CD4-positive, alpha-beta T cell (primary cell): Measurements from ENCODE around the gene TCHP. TPM values are rescaled to one million over a fixed set of nuclear protein-coding genes. Genes with fewer than 3 reads are reported as not detected.

Experiments
- ATAC-seq: fragments of 200-7000 bp; cut with Tn5 transposase; one replicate; pipeline ENCODE4 v1.10.0; 2022; ENCODE audit warnings: mild to moderate bottlenecking; ENCODE audit not compliant: poor library complexity
- CTCF ChIA-PET: fragments of 350-600 bp; sonication (Branson Sonifier 250); formaldehyde crosslinking; loops from one replicate; lab custom pipeline; 2021; ENCODE audit warnings: antibody characterized with exemption, inconsistent platforms; lab: Charles Lee
- POLR2A ChIA-PET: fragments of 350-600 bp; sonication (Branson Sonifier 250); formaldehyde crosslinking; loops from one replicate; lab custom pipeline; 2021; ENCODE audit warnings: antibody characterized with exemption, inconsistent platforms; lab: Charles Lee
- DNase-seq, 14 experiments: peaks; one replicate each; pipeline ENCODE4 v3.0.0-alpha.2; 2013 to 2020; ENCODE audit warnings: mixed read lengths in 2 of 14
- H3K27ac ChIP-seq, 2 donors: one replicate each; pipeline versions ENCODE4 v1.5.1 to v1.7.0; 2013; ENCODE audit warnings: low read length in 2 of 2, low read depth in 1 of 2, mild to moderate bottlenecking in 1 of 2
- H3K27me3 ChIP-seq, 2 experiments: 1 replicate in 1 of 2; 2 replicates in 1 of 2; pipeline versions ENCODE4 v1.6.1 to v1.7.0; 2013; ENCODE audit warnings: low read length in 2 of 2, control low read depth in 1 of 2, mild to moderate bottlenecking in 1 of 2, moderate library complexity in 1 of 2; ENCODE audit not compliant: insufficient read depth in 2 of 2, control insufficient read depth in 1 of 2
- H3K36me3 ChIP-seq: one replicate; pipeline ENCODE4 v1.6.1; 2013; ENCODE audit warnings: low read length, control low read depth; ENCODE audit not compliant: insufficient read depth
- H3K4me1 ChIP-seq: one replicate; pipeline ENCODE4 v1.6.1; 2013; ENCODE audit warnings: low read length, control low read depth; ENCODE audit not compliant: insufficient read depth
- H3K4me3 ChIP-seq: one replicate; pipeline ENCODE4 v1.5.1; 2013; ENCODE audit warnings: mild to moderate bottlenecking, low read length, moderate library complexity
- H3K9me3 ChIP-seq, 2 experiments: 1 replicate in 1 of 2; 2 replicates in 1 of 2; pipeline versions ENCODE4 v1.6.1 to v1.7.0; 2013; ENCODE audit warnings: low read length in 2 of 2, mild to moderate bottlenecking in 2 of 2, control low read depth in 1 of 2, moderate library complexity in 1 of 2; ENCODE audit not compliant: control insufficient read depth in 1 of 2, insufficient read depth in 1 of 2
- H3K27ac Mint-ChIP-seq: one replicate; pipeline ENCODE4 v1.8.0; 2020; ENCODE audit warnings: mixed read lengths
- H3K27me3 Mint-ChIP-seq: one replicate; pipeline ENCODE4 v1.8.0; 2021; ENCODE audit warnings: mixed read lengths
- H3K36me3 Mint-ChIP-seq: one replicate; pipeline ENCODE4 v1.8.0; 2021; ENCODE audit warnings: low read depth, mixed read lengths
- H3K4me1 Mint-ChIP-seq: one replicate; pipeline ENCODE4 v1.8.0; 2021; ENCODE audit warnings: low read depth, mixed read lengths
- H3K4me3 Mint-ChIP-seq: one replicate; pipeline ENCODE4 v1.8.0; 2020; ENCODE audit warnings: mild to moderate bottlenecking, mixed read lengths
- H3K9me3 Mint-ChIP-seq: one replicate; pipeline ENCODE4 v1.8.0; 2020; ENCODE audit warnings: mixed read lengths
- intact Hi-C, 2 experiments: fragments of 100-400 bp; cut with DNase I in 1 of 2; cut with micrococcal nuclease in 1 of 2; formaldehyde crosslinking; loops; one replicate each; pipeline versions ENCODE4 v1.15.1 to v1.9.0; 2023 to 2025; cut with DNase I, micrococcal nuclease
- total RNA-seq, 174 experiments: library from RNA in 2 of 174; stranded (reverse) in 2 of 174; gene quantifications; one replicate each; pipeline ENCODE4 v1.2.3 and lab custom pipeline; 2021 to 2026
- TF ChIP-seq, protein P1 (sequence below): fragments of 200-600 bp; IDR thresholded peaks from one replicate; pipeline ENCODE4 v1.8.0; 2022; ENCODE audit warnings: antibody characterized with exemption, mild to moderate bottlenecking

TCHP gene
- total RNA-seq, 2 experiments from 2014 or later, result 13.2 to 13.6 TPM

DNA sequence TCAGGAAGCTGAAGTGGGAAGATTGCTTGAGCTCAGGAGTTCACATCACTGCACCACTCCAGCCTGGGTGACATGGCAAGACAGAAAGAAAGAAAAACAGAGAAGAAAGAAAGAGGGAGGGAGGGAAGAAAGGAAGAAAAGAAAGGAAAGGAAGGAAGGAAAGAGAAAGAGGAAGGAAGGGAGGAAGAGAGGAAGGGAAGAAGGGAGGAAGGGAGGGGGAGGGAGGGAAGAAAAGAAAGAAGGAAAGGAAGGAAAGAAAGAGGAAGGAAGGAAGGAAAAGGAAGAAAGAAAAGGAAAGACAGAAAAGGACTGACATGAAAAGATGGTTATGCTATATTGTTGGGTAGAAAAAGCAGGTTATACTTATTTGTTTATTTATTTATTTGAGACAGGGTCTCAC, 23.7 kb upstream of the TCHP start:
- Histone ChIP-seq H3K36me3 (peaks cover 10% of the 10 kb centered on the region), H3K27ac (no peak overlapping the region), H3K4me1 (peaks cover 35% of the 10 kb centered on the region), H3K4me3 (no peak overlapping the region), H3K27me3 (no peaks in the 10 kb centered on the region), H3K9me3 (no peaks in the 10 kb centered on the region)
- ChIA-PET CTCF (interaction anchor here (0.5 to 1.3 kb wide), 3 partner anchors 23 to 388 kb away, joined by 3 to 4 read pairs (median 4); no protein-coding TSS in a partner anchor), POLR2A (no interaction called here)
- no peak overlapping the region for H3K4me3 Mint-ChIP-seq
- peaks cover 68% of the 10 kb centered on the region for H3K4me1 Mint-ChIP-seq
- H3K27ac Mint-ChIP-seq, result no peak overlapping the region
- TF ChIP-seq, protein P1, sequence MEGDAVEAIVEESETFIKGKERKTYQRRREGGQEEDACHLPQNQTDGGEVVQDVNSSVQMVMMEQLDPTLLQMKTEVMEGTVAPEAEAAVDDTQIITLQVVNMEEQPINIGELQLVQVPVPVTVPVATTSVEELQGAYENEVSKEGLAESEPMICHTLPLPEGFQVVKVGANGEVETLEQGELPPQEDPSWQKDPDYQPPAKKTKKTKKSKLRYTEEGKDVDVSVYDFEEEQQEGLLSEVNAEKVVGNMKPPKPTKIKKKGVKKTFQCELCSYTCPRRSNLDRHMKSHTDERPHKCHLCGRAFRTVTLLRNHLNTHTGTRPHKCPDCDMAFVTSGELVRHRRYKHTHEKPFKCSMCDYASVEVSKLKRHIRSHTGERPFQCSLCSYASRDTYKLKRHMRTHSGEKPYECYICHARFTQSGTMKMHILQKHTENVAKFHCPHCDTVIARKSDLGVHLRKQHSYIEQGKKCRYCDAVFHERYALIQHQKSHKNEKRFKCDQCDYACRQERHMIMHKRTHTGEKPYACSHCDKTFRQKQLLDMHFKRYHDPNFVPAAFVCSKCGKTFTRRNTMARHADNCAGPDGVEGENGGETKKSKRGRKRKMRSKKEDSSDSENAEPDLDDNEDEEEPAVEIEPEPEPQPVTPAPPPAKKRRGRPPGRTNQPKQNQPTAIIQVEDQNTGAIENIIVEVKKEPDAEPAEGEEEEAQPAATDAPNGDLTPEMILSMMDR, result no peak
- H3K27me3 Mint-ChIP-seq, result no peaks in the 10 kb centered on the region
- no peaks in the 10 kb centered on the region for H3K9me3 Mint-ChIP-seq
- ATAC-seq (no peak), DNase-seq (no peak)
- intact Hi-C loops, result loop anchor here in 1 of 2 experiments (5.0 kb wide), 2 partner anchors 299 to 406 kb away; partner anchors contain the start of gene ATP2A2
- peaks cover 22% of the 10 kb centered on the region for H3K36me3 Mint-ChIP-seq

DNA sequence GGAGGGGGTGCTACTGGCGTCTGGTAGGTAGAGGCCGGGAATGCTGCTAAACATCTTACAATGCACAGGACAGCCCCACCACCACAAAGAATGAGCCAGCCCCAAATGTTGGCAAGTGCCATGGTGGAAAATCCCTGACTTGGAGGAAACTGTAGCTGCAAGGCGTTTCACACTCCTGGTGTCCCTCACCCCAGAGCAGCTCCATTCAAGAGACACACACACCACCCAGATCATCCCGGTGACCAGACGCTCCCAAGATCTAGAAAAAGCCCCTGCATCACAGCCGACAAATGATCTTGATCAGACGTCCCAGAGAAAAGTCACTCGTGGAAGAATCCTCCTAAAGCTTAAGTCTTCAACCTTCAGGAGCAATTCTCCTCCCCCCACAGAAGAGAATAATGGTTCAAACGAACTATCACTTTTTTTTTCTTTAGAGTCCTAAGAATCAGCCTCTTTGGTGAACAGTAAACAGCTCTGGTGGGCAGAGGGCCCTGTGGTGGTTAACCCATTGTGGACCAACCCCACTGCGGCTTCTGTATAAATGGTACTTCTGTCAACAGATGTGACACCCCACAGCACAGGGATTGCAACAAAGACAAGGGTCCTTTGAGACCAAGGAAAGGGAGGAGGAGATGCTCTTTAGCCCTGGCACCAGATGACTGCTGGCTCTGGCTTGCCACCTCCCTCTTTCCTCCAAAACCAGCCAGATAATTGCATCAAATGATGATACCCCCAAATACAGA, 22.4 kb upstream of the TCHP start:
- peaks cover 68% of the 10 kb centered on the region for H3K4me1 Mint-ChIP-seq
- CTCF ChIA-PET, result interaction anchor here (0.6 to 2.8 kb wide), 4 partner anchors 8 to 72 kb away, joined by 4 to 9 read pairs (median 4); no protein-coding TSS in a partner anchor
- intact Hi-C loops, result loop anchor here in 1 of 2 experiments (2.0 to 5.0 kb wide), 3 partner anchors 23 to 405 kb away; partner anchors contain the start of gene ATP2A2
- no peak for ATAC-seq
- H3K9me3 ChIP-seq, result no peaks in the 10 kb centered on the region
- TF ChIP-seq, protein P1, result no peak
- H3K36me3 Mint-ChIP-seq, result peaks cover 13% of the 10 kb centered on the region
- no peak overlapping the region for H3K27ac ChIP-seq
- H3K27ac Mint-ChIP-seq, result peak overlapping the region; percentile 62
- H3K27me3 Mint-ChIP-seq, result no peaks in the 10 kb centered on the region
- H3K4me3 ChIP-seq, result no peak overlapping the region
- peak overlapping the region; percentile 83 for H3K4me3 Mint-ChIP-seq
- H3K27me3 ChIP-seq, result no peaks in the 10 kb centered on the region
- POLR2A ChIA-PET, result no interaction called here
- peaks cover 35% of the 10 kb centered on the region for H3K4me1 ChIP-seq
- peaks cover 3% of the 10 kb centered on the region for H3K36me3 ChIP-seq
- H3K9me3 Mint-ChIP-seq, result no peaks in the 10 kb centered on the region
- no peak for DNase-seq

DNA sequence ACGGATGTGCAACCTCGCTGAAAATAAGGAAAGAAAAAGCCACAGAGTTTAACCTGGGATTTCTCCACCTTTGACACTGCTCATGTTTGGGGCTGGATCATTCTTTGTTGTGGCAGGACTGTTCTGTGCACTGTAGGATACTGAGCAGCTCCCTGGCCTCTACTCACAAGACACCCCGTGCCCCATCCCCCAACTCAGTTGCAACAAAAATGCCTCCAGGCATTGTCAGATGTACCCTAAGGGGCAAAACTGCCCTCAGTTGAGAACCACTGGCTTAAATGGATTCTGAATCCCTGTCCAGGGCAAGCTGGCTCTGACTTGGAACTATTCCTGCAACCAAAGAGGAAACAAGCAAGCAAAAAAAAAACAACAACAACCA, 21.8 kb upstream of the TCHP start:
- POLR2A ChIA-PET, result no interaction called here
- H3K4me1 Mint-ChIP-seq, result peaks cover 68% of the 10 kb centered on the region

More for the DNA sequence above, 21.8 kb upstream of the TCHP start:
- TF ChIP-seq, protein P1, result no peak
- ATAC-seq, result no peak
- peaks cover 35% of the 10 kb centered on the region for H3K4me1 ChIP-seq
- H3K27me3 Mint-ChIP-seq, result no peaks in the 10 kb centered on the region
- intact Hi-C loops, result loop anchor here in 1 of 2 experiments (2.0 to 5.0 kb wide), 3 partner anchors 23 to 404 kb away; partner anchors contain the start of gene ATP2A2
- no peak for DNase-seq
- H3K9me3 Mint-ChIP-seq, result no peaks in the 10 kb centered on the region
- H3K27me3 ChIP-seq, result no peaks in the 10 kb centered on the region
- CTCF ChIA-PET, result interaction anchor here (0.6 to 2.8 kb wide), 3 partner anchors 9 to 553 kb away, joined by 3 to 9 read pairs (median 4); no protein-coding TSS in a partner anchor
- peak overlapping the region; percentile 92 for H3K4me3 Mint-ChIP-seq
- H3K36me3 ChIP-seq, result no peaks in the 10 kb centered on the region
- H3K9me3 ChIP-seq, result no peaks in the 10 kb centered on the region
- no peak overlapping the region for H3K4me3 ChIP-seq
- no peak overlapping the region for H3K27ac ChIP-seq
- H3K27ac Mint-ChIP-seq, result peak overlapping the region; percentile 62
- H3K36me3 Mint-ChIP-seq, result peaks cover 12% of the 10 kb centered on the region
